Caco-2 (cell line): Measurements from ENCODE around the gene ABT1. TPM values are rescaled to one million over a fixed set of nuclear protein-coding genes. Genes with fewer than 3 reads are reported as not detected.
A peak's percentile ranks its signal among the peaks of the same experiment; 100 is the strongest.

Experiments used
- BruUV-seq: library from RNA; stranded (reverse); fragments of 400-500 nt; replicated peaks from 2 replicates; lab custom pipeline; 2021; lab: Mats Ljungman, UMichigan
- CTCF ChIA-PET: fragments of 300-600 bp; sonication (Branson Sonifier 250); formaldehyde crosslinking; loops from one replicate; lab custom pipeline; 2022; ENCODE audit warnings: antibody characterized with exemption; lab: Charles Lee
- POLR2A ChIA-PET: fragments of 300-600 bp; sonication (Branson Sonifier 250); formaldehyde crosslinking; loops from one replicate; lab custom pipeline; 2022; ENCODE audit warnings: antibody characterized with exemption; lab: Charles Lee
- DNase-seq, 2 experiments: peaks; one replicate each; pipeline versions ENCODE4 v3.0.0 to v3.0.0-alpha.2; 2020 to 2022
- H3K27me3 ChIP-seq: replicated peaks from 2 replicates; pipeline ENCODE4 v1.6.0; 2011; ENCODE audit warnings: low read length; ENCODE audit not compliant: control insufficient read depth, insufficient read depth
- H3K36me3 ChIP-seq: 2 replicates; pipeline ENCODE4 v1.5.1; 2011; ENCODE audit warnings: low read length; ENCODE audit not compliant: control insufficient read depth, insufficient read depth
- H3K4me1 ChIP-seq: fragments of 250-450 bp; sonication (Bioruptor Pico); 2 replicates; pipeline ENCODE4 v1.5.1; 2020; ENCODE audit warnings: mild to moderate bottlenecking
- H3K4me3 ChIP-seq: 2 replicates; pipeline ENCODE4 v1.5.1; 2011; ENCODE audit warnings: low read depth, mild to moderate bottlenecking, control low read depth, low read length
- H3K9me3 ChIP-seq: fragments of 250-450 bp; sonication (Bioruptor Pico); 2 replicates; pipeline ENCODE4 v1.5.1; 2020; ENCODE audit warnings: mild to moderate bottlenecking, moderate library complexity
- H3K27ac Mint-ChIP-seq: one replicate; pipeline ENCODE4 v1.8.0; 2022; ENCODE audit warnings: mixed read lengths; ENCODE audit not compliant: unreplicated experiment
- H3K27me3 Mint-ChIP-seq: one replicate; pipeline ENCODE4 v1.8.0; 2022; ENCODE audit warnings: mixed read lengths; ENCODE audit not compliant: insufficient read depth, unreplicated experiment
- H3K36me3 Mint-ChIP-seq: one replicate; pipeline ENCODE4 v1.8.0; 2022; ENCODE audit warnings: mild to moderate bottlenecking, mixed read lengths; ENCODE audit not compliant: insufficient read depth, unreplicated experiment
- H3K4me1 Mint-ChIP-seq: one replicate; pipeline ENCODE4 v1.8.0; 2022; ENCODE audit warnings: low read depth, mixed read lengths; ENCODE audit not compliant: unreplicated experiment
- H3K4me3 Mint-ChIP-seq: one replicate; pipeline ENCODE4 v1.8.0; 2022; ENCODE audit warnings: mild to moderate bottlenecking, moderate library complexity, mixed read lengths; ENCODE audit not compliant: unreplicated experiment
- H3K9me3 Mint-ChIP-seq: one replicate; pipeline ENCODE4 v1.8.0; 2022; ENCODE audit warnings: mixed read lengths; ENCODE audit not compliant: unreplicated experiment
- intact Hi-C: fragments of 100-400 bp; cut with micrococcal nuclease; formaldehyde crosslinking; loops from one replicate; pipeline ENCODE4 v1.10.0; 2022; ENCODE audit not compliant: unreplicated experiment
- total RNA-seq: library from RNA; stranded (reverse); gene quantifications from 2 replicates; pipeline ENCODE4 v1.2.3, GENCODE V29; 2022
- TF ChIP-seq, protein P1 (sequence below), 2 experiments: fragments of 200-600 bp in 1 of 2; IDR thresholded peaks; 1 replicate in 1 of 2; 2 replicates in 1 of 2; pipeline versions ENCODE4 v1.5.1 to v1.8.0; 2011 to 2022; ENCODE audit warnings: antibody characterized with exemption in 1 of 2, control low read depth in 1 of 2, inconsistent platforms in 1 of 2, low read depth in 1 of 2, low read length in 1 of 2, mild to moderate bottlenecking in 1 of 2, moderate library complexity in 1 of 2; ENCODE audit not compliant: insufficient read depth in 1 of 2, severe bottlenecking in 1 of 2, unreplicated experiment in 1 of 2

The ABT1 gene
- total RNA-seq, 1 experiment from 2014 or later: 15.1 TPM

DNA sequence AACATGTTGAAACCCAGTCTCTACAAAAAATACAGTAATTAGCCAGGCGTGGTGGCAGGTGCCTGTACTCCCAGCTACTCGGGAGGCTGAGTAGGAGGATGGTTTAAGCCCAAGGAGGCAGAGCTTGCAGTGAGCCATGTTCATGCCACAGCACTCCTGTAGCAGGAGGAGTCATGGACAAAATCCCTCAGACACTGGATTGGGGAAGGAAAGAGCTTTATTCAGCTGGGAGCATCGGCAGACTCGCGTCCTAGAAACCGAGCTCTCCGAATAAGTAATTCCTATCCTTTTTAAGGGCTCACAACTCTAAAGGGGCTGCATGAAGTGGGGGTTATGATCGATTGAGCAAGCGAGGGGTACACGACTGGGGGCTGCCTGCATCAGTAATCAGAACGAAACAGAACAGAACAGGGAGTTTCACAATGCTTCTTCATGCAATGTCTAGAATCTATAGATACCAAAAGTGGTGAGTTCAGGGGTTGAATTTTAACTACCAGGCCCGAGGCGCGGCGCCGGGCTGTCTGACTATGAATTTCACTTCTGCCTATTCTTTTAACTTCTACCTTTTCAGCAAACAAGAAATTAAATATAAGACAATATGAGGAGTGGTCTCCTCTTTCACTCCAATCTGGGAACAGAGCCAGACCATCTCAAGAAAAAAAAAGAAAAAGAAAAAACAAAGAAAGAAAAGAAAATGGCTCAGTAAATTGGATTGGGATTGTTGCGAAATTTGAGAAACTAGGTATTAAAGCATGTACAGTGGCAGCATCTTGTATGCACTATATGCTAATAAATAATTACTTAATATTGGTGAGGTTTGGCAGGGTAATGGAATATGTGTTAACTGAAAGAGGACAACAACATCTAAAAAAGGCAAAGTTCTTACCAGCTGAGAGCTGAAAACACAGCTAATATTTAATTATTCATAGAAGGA lies 35.0 kb upstream of the ABT1 start:
- Mint-ChIP-seq H3K4me3 (no peak overlapping the region), H3K4me1 (no peaks in the 10 kb centered on the region), H3K27ac (no peak overlapping the region), H3K27me3 (no peaks in the 10 kb centered on the region), H3K9me3 (no peaks in the 10 kb centered on the region), H3K36me3 (peaks cover 4% of the 10 kb centered on the region)
- TF ChIP-seq, protein P1, sequence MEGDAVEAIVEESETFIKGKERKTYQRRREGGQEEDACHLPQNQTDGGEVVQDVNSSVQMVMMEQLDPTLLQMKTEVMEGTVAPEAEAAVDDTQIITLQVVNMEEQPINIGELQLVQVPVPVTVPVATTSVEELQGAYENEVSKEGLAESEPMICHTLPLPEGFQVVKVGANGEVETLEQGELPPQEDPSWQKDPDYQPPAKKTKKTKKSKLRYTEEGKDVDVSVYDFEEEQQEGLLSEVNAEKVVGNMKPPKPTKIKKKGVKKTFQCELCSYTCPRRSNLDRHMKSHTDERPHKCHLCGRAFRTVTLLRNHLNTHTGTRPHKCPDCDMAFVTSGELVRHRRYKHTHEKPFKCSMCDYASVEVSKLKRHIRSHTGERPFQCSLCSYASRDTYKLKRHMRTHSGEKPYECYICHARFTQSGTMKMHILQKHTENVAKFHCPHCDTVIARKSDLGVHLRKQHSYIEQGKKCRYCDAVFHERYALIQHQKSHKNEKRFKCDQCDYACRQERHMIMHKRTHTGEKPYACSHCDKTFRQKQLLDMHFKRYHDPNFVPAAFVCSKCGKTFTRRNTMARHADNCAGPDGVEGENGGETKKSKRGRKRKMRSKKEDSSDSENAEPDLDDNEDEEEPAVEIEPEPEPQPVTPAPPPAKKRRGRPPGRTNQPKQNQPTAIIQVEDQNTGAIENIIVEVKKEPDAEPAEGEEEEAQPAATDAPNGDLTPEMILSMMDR (IDR thresholded peaks at IDR 0.05; ENCODE audit: insufficient read depth in 1 of 2, low read depth in 1 of 2, low read length in 1 of 2, severe bottlenecking in 1 of 2, unreplicated experiment in 1 of 2): no peak
- no peak for DNase-seq
- ChIA-PET POLR2A (no interaction called here), CTCF (no interaction called here)
- H3K9me3 ChIP-seq: no peaks in the 10 kb centered on the region
- H3K4me1 ChIP-seq: no peaks in the 10 kb centered on the region
- intact Hi-C loops: no loop called here
- BruUV-seq: no TSS peak
- H3K36me3 ChIP-seq: no peaks in the 10 kb centered on the region
- H3K27me3 ChIP-seq: no peaks in the 10 kb centered on the region
- H3K4me3 ChIP-seq: no peak overlapping the region

DNA sequence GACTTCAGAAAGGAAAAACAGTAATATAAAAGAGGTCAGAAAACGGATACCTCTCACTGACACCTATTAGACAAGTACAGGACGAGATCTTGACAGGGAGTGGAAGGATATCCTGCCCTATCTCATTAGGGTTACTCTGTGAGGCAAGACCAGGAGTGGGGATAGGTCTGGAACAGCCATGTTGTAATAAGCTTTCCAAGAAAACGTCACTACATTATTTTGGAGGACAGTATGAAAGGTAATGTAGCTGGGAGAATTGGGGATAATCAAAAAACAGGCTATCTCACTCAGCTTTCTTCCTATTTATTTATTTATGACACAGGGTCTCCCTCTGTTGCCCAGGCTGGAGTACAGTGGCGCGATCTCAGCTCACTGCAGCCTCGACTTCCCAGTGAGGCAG lies 33.3 kb upstream of the ABT1 start:
- no peaks in the 10 kb centered on the region for H3K9me3 Mint-ChIP-seq
- ChIA-PET CTCF (no interaction called here), POLR2A (no interaction called here)
- H3K4me3 ChIP-seq: no peak overlapping the region
- peaks cover 1% of the 10 kb centered on the region for H3K27me3 Mint-ChIP-seq
- no peaks in the 10 kb centered on the region for H3K4me1 ChIP-seq
- intact Hi-C loops: no loop called here
- no peaks in the 10 kb centered on the region for H3K9me3 ChIP-seq
- H3K27me3 ChIP-seq: no peaks in the 10 kb centered on the region
- H3K27ac Mint-ChIP-seq: no peak overlapping the region
- TF ChIP-seq, protein P1 (IDR thresholded peaks at IDR 0.05; ENCODE audit: insufficient read depth in 1 of 2, low read depth in 1 of 2, low read length in 1 of 2, severe bottlenecking in 1 of 2, unreplicated experiment in 1 of 2): no peak
- no peak overlapping the region for H3K4me3 Mint-ChIP-seq
- no TSS peak for BruUV-seq
- peaks cover 2% of the 10 kb centered on the region for H3K4me1 Mint-ChIP-seq
- no peak for DNase-seq
- peaks cover 8% of the 10 kb centered on the region for H3K36me3 Mint-ChIP-seq
- H3K36me3 ChIP-seq: no peaks in the 10 kb centered on the region

DNA sequence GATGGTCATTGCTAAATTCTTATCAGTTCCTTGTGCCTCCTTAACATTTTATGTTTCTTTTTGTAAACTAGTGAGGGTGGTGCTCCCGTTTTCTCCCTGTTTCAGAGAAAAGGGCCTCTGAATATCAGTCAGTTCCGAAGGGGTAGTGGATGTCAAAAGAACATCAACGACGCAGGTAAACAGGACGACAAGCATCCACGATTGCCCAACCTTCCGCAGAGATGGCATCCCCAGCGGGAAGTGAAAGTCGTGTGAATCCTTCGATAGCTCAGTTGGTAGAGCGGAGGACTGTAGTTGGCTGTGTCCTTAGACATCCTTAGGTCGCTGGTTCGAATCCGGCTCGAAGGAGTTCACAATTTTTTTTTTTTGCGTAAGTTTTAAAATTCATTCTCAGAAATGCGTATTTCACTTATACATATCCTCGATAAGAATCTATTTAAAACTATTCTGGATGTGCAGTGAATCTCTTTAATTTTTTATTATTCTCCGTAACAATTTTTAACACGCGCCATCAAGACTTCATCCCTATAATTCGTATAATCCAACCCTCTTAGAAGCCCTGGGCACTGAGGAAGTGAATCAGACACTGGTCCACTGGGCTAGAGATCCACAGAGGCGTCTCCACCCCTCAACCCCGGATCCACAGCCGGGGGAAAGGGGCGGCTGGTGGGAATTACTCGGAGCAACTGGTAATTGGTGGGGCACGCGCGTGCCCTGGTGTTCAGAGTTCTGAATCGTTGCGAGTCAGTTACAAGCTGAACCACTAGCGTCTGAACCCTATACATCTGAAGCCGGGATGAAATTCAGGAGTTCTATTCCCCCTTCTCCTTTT lies 27.9 kb upstream of the ABT1 start:
- Mint-ChIP-seq H3K36me3 (peaks cover 34% of the 10 kb centered on the region), H3K4me3 (peak overlapping the region; percentile 95), H3K27ac (peak overlapping the region; percentile 95), H3K9me3 (no peaks in the 10 kb centered on the region), H3K27me3 (peaks cover 9% of the 10 kb centered on the region), H3K4me1 (peaks cover 22% of the 10 kb centered on the region)
- Histone ChIP-seq H3K9me3 (no peaks in the 10 kb centered on the region), H3K4me1 (0 out of 2 replicates have a peak, but pooled peaks cover 5% of the 10 kb centered on the region), H3K27me3 (no peaks in the 10 kb centered on the region), H3K36me3 (no peaks in the 10 kb centered on the region), H3K4me3 (peak overlapping the region; percentile 49)
- ChIA-PET CTCF (interaction anchor here (0.7 to 2.3 kb wide), 4 partner anchors 12 to 393 kb away, joined by 3 to 18 read pairs (median 8); no protein-coding TSS in a partner anchor), POLR2A (interaction anchor here (0.5 to 1.0 kb wide), 5 partner anchors 36 to 1299 kb away, joined by 3 to 5 read pairs (median 3); a partner anchor contains a TSS)
- no TSS peak for BruUV-seq
- peak; percentile 90 to 96 for DNase-seq
- TF ChIP-seq, protein P1 (IDR thresholded peaks at IDR 0.05; ENCODE audit: insufficient read depth in 1 of 2, low read depth in 1 of 2, low read length in 1 of 2, severe bottlenecking in 1 of 2, unreplicated experiment in 1 of 2): peak in 1 of 2 experiments; percentile 31
- intact Hi-C loops: loop anchor here (1.0 to 5.0 kb wide), 4 partner anchors 15 to 226 kb away; no protein-coding TSS in a partner anchor
